OCI-LY7 (cell line): Measurements from ENCODE around the gene MKRN1.

Experiments
- EZH2phosphoT487 ChIP-seq: fragments of 200-600 bp; sonication (generic); IDR thresholded peaks from 2 replicates; pipeline ENCODE4 v1.6.1; 2018; ENCODE audit warnings: low read depth, borderline replicate concordance, mild to moderate bottlenecking, mixed run types, antibody characterized with exemption, low read length, moderate library complexity, mixed read lengths
- TF ChIP-seq, protein P1 (sequence below): fragments of 200-600 bp; sonication (generic); conservative IDR thresholded peaks from 2 replicates; pipeline ENCODE4 v1.5.1; 2014; ENCODE audit warnings: mild to moderate bottlenecking, antibody characterized with exemption, low read length, moderate library complexity, mixed read lengths

DNA sequence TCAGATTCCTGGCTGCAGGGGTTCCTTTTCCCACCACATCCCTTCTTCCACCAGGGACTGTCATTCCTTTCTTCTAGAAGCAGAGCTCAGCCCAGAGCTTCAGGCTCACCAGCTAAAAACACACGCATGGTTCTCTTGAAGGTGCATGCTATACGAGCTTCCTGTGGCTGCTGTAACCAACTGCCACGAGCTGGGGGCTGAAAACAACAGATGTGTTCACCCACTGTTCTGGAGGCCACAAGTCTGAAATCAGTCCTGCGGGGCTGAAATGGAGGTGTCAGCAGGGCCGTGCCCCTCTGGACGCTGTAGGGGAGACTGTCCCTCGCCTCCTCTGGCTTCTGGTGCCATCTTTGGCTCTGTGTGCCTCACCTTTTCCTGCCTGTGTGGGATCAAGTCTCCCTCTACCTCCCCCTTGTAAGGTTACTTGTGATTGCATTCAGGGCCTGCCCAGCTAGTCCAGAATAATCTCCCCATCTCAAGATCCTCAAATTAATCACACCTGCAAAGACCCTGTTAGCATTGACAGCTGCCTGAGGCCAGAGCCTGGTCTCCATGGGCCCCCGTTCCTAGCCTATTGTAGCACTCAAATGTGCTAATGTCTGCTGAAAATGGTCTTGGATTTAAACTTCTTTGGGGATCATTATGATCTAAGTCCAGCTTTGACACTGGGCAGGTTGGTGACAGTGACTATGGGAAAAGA lies 61.7 kb downstream of the MKRN1 start:
- TF ChIP-seq, protein P1, sequence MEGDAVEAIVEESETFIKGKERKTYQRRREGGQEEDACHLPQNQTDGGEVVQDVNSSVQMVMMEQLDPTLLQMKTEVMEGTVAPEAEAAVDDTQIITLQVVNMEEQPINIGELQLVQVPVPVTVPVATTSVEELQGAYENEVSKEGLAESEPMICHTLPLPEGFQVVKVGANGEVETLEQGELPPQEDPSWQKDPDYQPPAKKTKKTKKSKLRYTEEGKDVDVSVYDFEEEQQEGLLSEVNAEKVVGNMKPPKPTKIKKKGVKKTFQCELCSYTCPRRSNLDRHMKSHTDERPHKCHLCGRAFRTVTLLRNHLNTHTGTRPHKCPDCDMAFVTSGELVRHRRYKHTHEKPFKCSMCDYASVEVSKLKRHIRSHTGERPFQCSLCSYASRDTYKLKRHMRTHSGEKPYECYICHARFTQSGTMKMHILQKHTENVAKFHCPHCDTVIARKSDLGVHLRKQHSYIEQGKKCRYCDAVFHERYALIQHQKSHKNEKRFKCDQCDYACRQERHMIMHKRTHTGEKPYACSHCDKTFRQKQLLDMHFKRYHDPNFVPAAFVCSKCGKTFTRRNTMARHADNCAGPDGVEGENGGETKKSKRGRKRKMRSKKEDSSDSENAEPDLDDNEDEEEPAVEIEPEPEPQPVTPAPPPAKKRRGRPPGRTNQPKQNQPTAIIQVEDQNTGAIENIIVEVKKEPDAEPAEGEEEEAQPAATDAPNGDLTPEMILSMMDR: no peak
- TF ChIP-seq EZH2phosphoT487: no peak
